Thoracic aorta (tissue), 2 donors: ENCODE results near the gene MAMDC4. TPM values are rescaled to one million over a fixed set of nuclear protein-coding genes. Genes with fewer than 3 reads are reported as not detected.
"Not testable (repeated sequence)": the region's sequence is repeated elsewhere in the genome, so short reads cannot be mapped to it uniquely, and the experiment has no call there.

Source experiments
- ATAC-seq: fragments of 150-250 bp; one replicate; pipeline ENCODE4 v1.8.0; 2017; ENCODE audit warnings: low read depth; ENCODE audit not compliant: insufficient number of reproducible peaks, low FRiP score
- DNase-seq: peaks from one replicate; pipeline ENCODE4 v3.0.0-alpha.2; 2020; ENCODE audit warnings: low spot score
- H3K27ac ChIP-seq, 2 donors: fragments of 200-600 bp; sonication (generic); 1 replicate in 1 of 2; 2 replicates in 1 of 2; pipeline ENCODE4 v1.5.1; 2016; ENCODE audit warnings: mild to moderate bottlenecking in 2 of 2, moderate library complexity in 2 of 2
- H3K27me3 ChIP-seq: fragments of 200-600 bp; sonication (generic); replicated peaks from 2 replicates; pipeline ENCODE4 v1.6.0; 2016; ENCODE audit warnings: mild to moderate bottlenecking; ENCODE audit not compliant: insufficient read depth
- H3K36me3 ChIP-seq: fragments of 200-600 bp; sonication (generic); one replicate; pipeline ENCODE4 v1.5.1; 2016
- H3K4me1 ChIP-seq, 2 donors: fragments of 200-600 bp; sonication (generic); 1 replicate in 1 of 2; 2 replicates in 1 of 2; pipeline versions ENCODE4 v1.5.1 to v1.6.0; 2016; ENCODE audit warnings: low read depth in 2 of 2, mild to moderate bottlenecking in 1 of 2; ENCODE audit not compliant: control insufficient read depth in 1 of 2
- H3K4me3 ChIP-seq: fragments of 200-600 bp; sonication (generic); 2 replicates; pipeline ENCODE4 v1.5.1; 2016; ENCODE audit warnings: mild to moderate bottlenecking
- H3K9me3 ChIP-seq: fragments of 200-600 bp; sonication (generic); 2 replicates; pipeline ENCODE4 v1.5.1; 2016
- CTCF ChIP-seq: fragments of 200-600 bp; sonication (generic); IDR thresholded peaks from one replicate; pipeline ENCODE4 v1.5.1; 2019; ENCODE audit warnings: antibody characterized with exemption
- total RNA-seq, 2 donors: library from RNA; depleted of rRNA; stranded (reverse); fragments of >200 nt; gene quantifications; one replicate each; pipeline versions ENCODE4 v1.1.0 to v1.2.3, GENCODE V29; 2016

MAMDC4 gene
- total RNA-seq, 2 donors from 2014 or later, result 1.8 to 2.8 TPM

DNA sequence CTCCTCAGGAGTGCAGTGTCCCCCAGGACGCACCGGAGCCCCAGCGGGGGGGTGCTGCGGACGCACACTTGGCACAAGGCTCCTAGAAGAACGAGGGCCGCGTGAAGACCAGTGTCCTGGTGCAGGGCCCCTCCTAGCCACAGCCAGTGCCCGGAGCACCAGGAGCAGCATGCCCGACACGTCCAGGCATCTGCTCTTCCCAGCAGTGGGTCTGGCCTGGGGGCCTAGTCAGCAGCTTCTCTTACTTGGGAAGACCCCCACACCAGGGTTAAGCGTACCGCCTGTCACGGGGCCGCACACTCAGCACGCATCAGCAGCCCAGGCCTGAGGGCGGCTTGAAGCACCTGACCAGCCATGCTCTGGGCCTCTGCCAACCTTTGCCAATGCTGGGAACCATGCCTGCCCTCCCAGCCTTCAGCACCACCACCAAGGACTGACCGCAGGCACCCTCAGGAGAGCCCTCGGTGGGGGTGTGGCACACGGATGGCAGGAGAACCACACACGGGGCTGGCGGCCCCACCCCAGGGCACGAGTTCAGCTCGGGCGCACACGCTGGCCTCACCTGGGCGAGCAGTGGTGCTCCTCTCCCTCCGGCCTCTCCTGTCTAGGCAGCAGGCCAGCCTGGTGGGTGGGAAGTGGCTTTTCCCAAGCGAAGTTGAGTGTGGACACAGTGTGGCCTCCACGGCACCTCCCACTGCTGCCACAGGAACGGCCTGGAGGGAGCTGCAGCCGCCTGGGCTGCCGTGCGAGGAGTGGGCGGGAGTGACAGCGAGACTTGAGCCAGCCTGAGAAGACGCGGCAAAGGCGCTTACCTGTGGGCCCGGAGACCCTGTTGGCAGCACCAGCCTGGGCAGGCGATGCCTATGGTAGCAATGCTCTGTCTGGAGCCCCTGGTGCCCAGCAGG lies 21.9 kb upstream of the MAMDC4 start:
- DNase-seq, result no peak
- no peak for ATAC-seq
- no peaks in the 10 kb centered on the region for H3K27me3 ChIP-seq
- no peak overlapping the region for H3K4me3 ChIP-seq
- H3K36me3 ChIP-seq, result peaks cover 43% of the 10 kb centered on the region
- no peak for TF ChIP-seq CTCF
- no peaks in the 10 kb centered on the region for H3K9me3 ChIP-seq
- H3K4me1 ChIP-seq, result no peaks in the 10 kb centered on the region
- H3K27ac ChIP-seq, result no peak overlapping the region

GRCh38 chr9:136831002-136831719 lies 21.0 kb upstream of the MAMDC4 start:
- Histone ChIP-seq H3K27me3 (no peaks in the 10 kb centered on the region), H3K9me3 (no peaks in the 10 kb centered on the region), H3K36me3 (peaks cover 37% of the 10 kb centered on the region), H3K27ac (no peak overlapping the region), H3K4me3 (no peak overlapping the region), H3K4me1 (no peaks in the 10 kb centered on the region)
- no peak for ATAC-seq
- TF ChIP-seq CTCF, result no peak
- no peak for DNase-seq

DNA sequence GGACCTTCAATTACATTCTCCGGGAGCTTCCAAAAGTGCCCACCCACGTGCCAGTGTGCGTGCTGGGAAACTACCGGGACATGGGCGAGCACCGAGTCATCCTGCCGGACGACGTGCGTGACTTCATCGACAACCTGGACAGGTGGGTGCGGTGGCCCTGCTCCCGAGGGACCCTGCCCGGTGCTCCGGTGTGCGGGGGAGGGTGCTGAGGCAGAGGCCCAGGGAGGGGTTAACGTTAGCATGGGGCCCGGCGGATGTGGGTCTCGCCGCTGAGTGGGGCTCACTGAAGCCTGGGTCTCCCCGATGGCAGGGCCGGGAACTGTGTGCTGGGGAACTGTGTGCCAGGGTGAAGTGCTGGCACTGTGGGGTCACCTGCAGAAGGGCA lies 20.4 kb upstream of the MAMDC4 start:
- Histone ChIP-seq H3K4me3 (no peak overlapping the region), H3K36me3 (peaks cover 33% of the 10 kb centered on the region), H3K27me3 (no peaks in the 10 kb centered on the region), H3K27ac (no peak overlapping the region), H3K4me1 (no peaks in the 10 kb centered on the region), H3K9me3 (no peaks in the 10 kb centered on the region)
- ATAC-seq, result no peak
- DNase-seq, result no peak
- TF ChIP-seq CTCF, result no peak

DNA sequence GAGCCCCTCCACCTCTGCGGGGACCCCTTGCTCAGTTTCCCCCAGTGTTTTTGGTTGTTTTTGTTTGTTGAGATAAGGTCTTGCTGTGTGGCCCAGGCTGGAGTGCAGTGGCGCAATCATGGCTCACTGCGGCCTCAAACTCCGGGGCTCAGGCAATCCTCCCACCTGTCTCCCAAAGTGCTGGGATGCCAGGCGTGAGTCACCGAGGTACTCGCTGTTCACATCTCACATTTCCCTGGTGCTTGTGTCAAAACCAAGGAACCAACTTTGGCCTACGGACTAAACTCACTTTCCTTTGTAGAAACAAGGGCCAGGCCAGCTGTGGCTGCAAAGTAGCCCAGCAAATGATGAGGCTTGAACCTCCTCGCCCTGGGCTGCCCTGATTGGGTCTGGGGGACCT lies 19.6 kb upstream of the MAMDC4 start:
- H3K36me3 ChIP-seq, result peaks cover 33% of the 10 kb centered on the region
- H3K9me3 ChIP-seq, result no peaks in the 10 kb centered on the region
- H3K4me1 ChIP-seq, result no peaks in the 10 kb centered on the region
- no peak for DNase-seq
- H3K4me3 ChIP-seq, result no peak overlapping the region
- no peak for ATAC-seq
- no peaks in the 10 kb centered on the region for H3K27me3 ChIP-seq
- no peak for TF ChIP-seq CTCF
- no peak overlapping the region for H3K27ac ChIP-seq

DNA sequence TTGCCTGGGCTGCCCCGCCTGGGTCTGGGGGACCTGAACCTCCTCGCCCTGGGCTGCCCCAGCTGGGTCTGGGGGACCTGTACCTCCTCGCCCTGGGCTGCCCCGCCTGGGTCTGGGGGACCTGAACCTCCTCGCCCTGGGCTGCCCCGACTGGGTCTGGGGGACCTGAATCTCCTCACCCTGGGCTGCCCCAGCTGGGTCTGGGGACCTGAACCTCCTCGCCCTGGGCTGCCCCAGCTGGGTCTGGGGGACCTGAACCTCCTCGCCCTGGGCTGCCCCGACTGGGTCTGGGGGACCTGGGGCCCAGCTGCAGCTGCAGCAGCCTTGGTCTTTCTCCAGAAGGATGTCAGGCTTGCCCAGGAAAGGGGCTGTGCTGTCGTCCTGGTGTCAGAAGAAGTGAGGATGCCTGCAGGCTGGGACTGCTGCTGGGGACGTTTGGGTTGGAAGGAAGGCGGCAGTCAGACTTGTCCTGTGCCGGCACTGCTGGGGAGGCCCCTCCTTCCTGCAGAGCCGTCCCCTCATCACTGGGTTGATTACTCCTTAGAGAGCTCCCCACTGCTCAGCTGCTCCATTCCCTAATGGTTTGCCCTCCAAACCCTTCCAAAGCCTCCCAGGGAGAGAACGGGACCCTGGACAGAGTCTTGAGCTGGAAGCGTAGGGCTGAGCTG lies 18.6 kb upstream of the MAMDC4 start:
- not testable (repeated sequence) for H3K4me3 ChIP-seq, H3K4me1 ChIP-seq, H3K9me3 ChIP-seq, ATAC-seq, DNase-seq, H3K27ac ChIP-seq, H3K27me3 ChIP-seq
- H3K36me3 ChIP-seq, result peaks cover 27% of the 10 kb centered on the region
